BE2C (cell line): ENCODE results near the gene POU3F2.

Experiments
- DNase-seq: peaks from one replicate; pipeline ENCODE4 v3.0.0-alpha.2; 2020
- H3K27me3 ChIP-seq: fragments of 250-450 bp; sonication (Bioruptor Pico); 2 replicates; pipeline ENCODE4 v1.5.1; 2020; ENCODE audit warnings: mild to moderate bottlenecking
- H3K36me3 ChIP-seq: fragments of 250-450 bp; sonication (Bioruptor Pico); 2 replicates; pipeline ENCODE4 v1.5.1; 2020; ENCODE audit warnings: mild to moderate bottlenecking
- H3K4me1 ChIP-seq: fragments of 250-450 bp; sonication (Bioruptor Pico); 2 replicates; pipeline ENCODE4 v1.5.1; 2020
- H3K4me3 ChIP-seq: 2 replicates; pipeline ENCODE4 v1.5.1; 2011; ENCODE audit warnings: low read depth, low read length
- H3K9me3 ChIP-seq: fragments of 250-450 bp; sonication (Bioruptor Pico); 2 replicates; pipeline ENCODE4 v1.5.1; 2020
- CTCF ChIP-seq: IDR thresholded peaks from 2 replicates; pipeline ENCODE4 v1.5.1; 2012; ENCODE audit warnings: mild to moderate bottlenecking, low read depth, low read length

POU3F2 gene

GRCh38 chr6:98885330-98885729 is 51.0 kb downstream of the POU3F2 start:
- peaks cover 3% of the 10 kb centered on the region; the same call in 1 of the 2 replicates for H3K4me1 ChIP-seq

GRCh38 chr6:98887650-98888049 is 53.3 kb downstream of the POU3F2 start:
- Histone ChIP-seq H3K4me3 (no peak overlapping the region), H3K9me3 (no peaks in the 10 kb centered on the region), H3K4me1 (no peaks in the 10 kb centered on the region), H3K27me3 (no peaks in the 10 kb centered on the region), H3K36me3 (no peaks in the 10 kb centered on the region)
- TF ChIP-seq CTCF: no peak
- no peak for DNase-seq

More at GRCh38 chr6:98885330-98885729, 51.0 kb downstream of the POU3F2 start:
- no peak overlapping the region for H3K4me3 ChIP-seq
- no peaks in the 10 kb centered on the region for H3K9me3 ChIP-seq
- no peaks in the 10 kb centered on the region for H3K36me3 ChIP-seq
- DNase-seq: no peak
- no peaks in the 10 kb centered on the region for H3K27me3 ChIP-seq
- no peak for TF ChIP-seq CTCF
